Upper lobe of left lung (tissue), 4 donors: ENCODE results near the gene UACA.

ENCODE experiments used
- EP300 ChIP-seq, 4 donors: sonication (generic); formaldehyde crosslinking; IDR thresholded peaks; one replicate each; pipeline ENCODE4 v1.5.1; 2017; ENCODE audit warnings: antibody characterized with exemption in 4 of 4, control low read depth in 2 of 4
- POLR2A ChIP-seq, 4 donors: fragments of 450-650 bp; IDR thresholded peaks; one replicate each; pipeline ENCODE4 v1.5.1; 2016 to 2017; ENCODE audit warnings: antibody characterized with exemption in 4 of 4, mild to moderate bottlenecking in 2 of 4

GRCh38 chr15:70714565-70714964 is 48.8 kb downstream of the UACA start:
- TF ChIP-seq EP300 (IDR thresholded peaks at IDR 0.05) (no peak), POLR2A (IDR thresholded peaks at IDR 0.05) (no peak)
